Gastrocnemius medialis (tissue), 4 donors: ENCODE results near the gene ITGB7.

ENCODE experiments used
- POLR2A ChIP-seq, 2 donors: fragments of 450-650 bp; IDR thresholded peaks; one replicate each; pipeline ENCODE4 v1.6.1; 2017; ENCODE audit warnings: antibody characterized with exemption in 2 of 2, mild to moderate bottlenecking in 2 of 2, moderate library complexity in 2 of 2
- TF ChIP-seq, protein P1 (sequence below), 5 experiments: fragments of 450-650 bp in 3 of 5; fragments of 200-600 bp in 2 of 5; sonication (generic) in 2 of 5; IDR thresholded peaks in 4 of 5; conservative IDR thresholded peaks in 1 of 5; 1 replicate in 4 of 5; 2 replicates in 1 of 5; pipeline ENCODE4 v1.5.1; 2016 to 2019; ENCODE audit warnings: antibody characterized with exemption in 5 of 5, mild to moderate bottlenecking in 3 of 5, moderate library complexity in 3 of 5

GRCh38 chr12:53231921-53232645 is 25.0 kb upstream of the ITGB7 start, which contains the start of gene RARG:
- no peak for TF ChIP-seq POLR2A (IDR thresholded peaks at IDR 0.05)
- TF ChIP-seq, protein P1, sequence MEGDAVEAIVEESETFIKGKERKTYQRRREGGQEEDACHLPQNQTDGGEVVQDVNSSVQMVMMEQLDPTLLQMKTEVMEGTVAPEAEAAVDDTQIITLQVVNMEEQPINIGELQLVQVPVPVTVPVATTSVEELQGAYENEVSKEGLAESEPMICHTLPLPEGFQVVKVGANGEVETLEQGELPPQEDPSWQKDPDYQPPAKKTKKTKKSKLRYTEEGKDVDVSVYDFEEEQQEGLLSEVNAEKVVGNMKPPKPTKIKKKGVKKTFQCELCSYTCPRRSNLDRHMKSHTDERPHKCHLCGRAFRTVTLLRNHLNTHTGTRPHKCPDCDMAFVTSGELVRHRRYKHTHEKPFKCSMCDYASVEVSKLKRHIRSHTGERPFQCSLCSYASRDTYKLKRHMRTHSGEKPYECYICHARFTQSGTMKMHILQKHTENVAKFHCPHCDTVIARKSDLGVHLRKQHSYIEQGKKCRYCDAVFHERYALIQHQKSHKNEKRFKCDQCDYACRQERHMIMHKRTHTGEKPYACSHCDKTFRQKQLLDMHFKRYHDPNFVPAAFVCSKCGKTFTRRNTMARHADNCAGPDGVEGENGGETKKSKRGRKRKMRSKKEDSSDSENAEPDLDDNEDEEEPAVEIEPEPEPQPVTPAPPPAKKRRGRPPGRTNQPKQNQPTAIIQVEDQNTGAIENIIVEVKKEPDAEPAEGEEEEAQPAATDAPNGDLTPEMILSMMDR (IDR thresholded peaks at IDR 0.05 in 4 of 5, conservative IDR thresholded peaks at IDR 0.05 in 1 of 5): no peak
